Measurements from ENCODE around the gene NDFIP2.

NDFIP2 gene

GRCh38 chr13:79468402-79468801 lies 12.6 kb upstream of the NDFIP2 start:
- TF ChIP-seq CTCF (IDR thresholded peaks at IDR 0.05; ENCODE audit: low read depth, low read length, missing control alignments), result no peak
- no peak for DNase-seq
- H3K36me3 ChIP-seq (replicated peaks), result no peaks in the 10 kb centered on the region
- no peaks in the 10 kb centered on the region for H3K27me3 ChIP-seq (replicated peaks)
- in situ Hi-C loops (cut with HindIII; ENCODE audit: low pct_ligation_motif_present, low sequenced_read_pairs), result no loop called here
- no peak overlapping the region for H3K27ac ChIP-seq
- no peak overlapping the region for H3K4me3 ChIP-seq (ENCODE audit: low read depth, low read length)

- Histone ChIP-seq H3K36me3 (replicated peaks) (no peaks in the 10 kb centered on the region), H3K4me3 (ENCODE audit: low read depth, low read length) (no peak overlapping the region), H3K27ac (no peak overlapping the region), H3K27me3 (replicated peaks) (no peaks in the 10 kb centered on the region)
- in situ Hi-C loops (cut with HindIII; ENCODE audit: low pct_ligation_motif_present, low sequenced_read_pairs), result no loop called here
- no peak for DNase-seq
- TF ChIP-seq CTCF (IDR thresholded peaks at IDR 0.05; ENCODE audit: low read depth, low read length, missing control alignments), result no peak
These were observed 12.1 kb upstream of the NDFIP2 start for GRCh38 chr13:79468819-79469218.

- in situ Hi-C loops (cut with HindIII; ENCODE audit: low pct_ligation_motif_present, low sequenced_read_pairs), result no loop called here
- DNase-seq, result no peak
- Histone ChIP-seq H3K36me3 (replicated peaks) (no peaks in the 10 kb centered on the region), H3K27ac (no peak overlapping the region), H3K4me3 (ENCODE audit: low read depth, low read length) (no peak overlapping the region), H3K27me3 (replicated peaks) (no peaks in the 10 kb centered on the region)
- no peak for TF ChIP-seq CTCF (IDR thresholded peaks at IDR 0.05; ENCODE audit: low read depth, low read length, missing control alignments)
These were observed 11.3 kb upstream of the NDFIP2 start for GRCh38 chr13:79469608-79470007.

GRCh38 chr13:79470666-79471065 lies 10.3 kb upstream of the NDFIP2 start:
- Histone ChIP-seq H3K36me3 (replicated peaks) (no peaks in the 10 kb centered on the region), H3K27me3 (replicated peaks) (no peaks in the 10 kb centered on the region), H3K4me3 (ENCODE audit: low read depth, low read length) (no peak overlapping the region), H3K27ac (no peak overlapping the region)
- in situ Hi-C loops (cut with HindIII; ENCODE audit: low pct_ligation_motif_present, low sequenced_read_pairs), result no loop called here
- no peak for TF ChIP-seq CTCF (IDR thresholded peaks at IDR 0.05; ENCODE audit: low read depth, low read length, missing control alignments)
- DNase-seq, result no peak

- no peak for DNase-seq
- Histone ChIP-seq H3K36me3 (replicated peaks) (no peaks in the 10 kb centered on the region), H3K27me3 (replicated peaks) (no peaks in the 10 kb centered on the region), H3K27ac (no peak overlapping the region), H3K4me3 (ENCODE audit: low read depth, low read length) (no peak overlapping the region)
- in situ Hi-C loops (cut with HindIII; ENCODE audit: low pct_ligation_motif_present, low sequenced_read_pairs), result no loop called here
- TF ChIP-seq CTCF (IDR thresholded peaks at IDR 0.05; ENCODE audit: low read depth, low read length, missing control alignments), result no peak
These were observed 5.4 kb upstream of the NDFIP2 start for GRCh38 chr13:79475569-79475968.

GRCh38 chr13:79477968-79478367 lies 3.0 kb upstream of the NDFIP2 start:
- Histone ChIP-seq H3K36me3 (replicated peaks) (no peaks in the 10 kb centered on the region), H3K4me3 (ENCODE audit: low read depth, low read length) (no peak overlapping the region), H3K27ac (no peak overlapping the region), H3K27me3 (replicated peaks) (no peaks in the 10 kb centered on the region)
- in situ Hi-C loops (cut with HindIII; ENCODE audit: low pct_ligation_motif_present, low sequenced_read_pairs), result no loop called here
- no peak for DNase-seq
- TF ChIP-seq CTCF (IDR thresholded peaks at IDR 0.05; ENCODE audit: low read depth, low read length, missing control alignments), result no peak
